ENCODE results near the gene B3GAT1.

DNA sequence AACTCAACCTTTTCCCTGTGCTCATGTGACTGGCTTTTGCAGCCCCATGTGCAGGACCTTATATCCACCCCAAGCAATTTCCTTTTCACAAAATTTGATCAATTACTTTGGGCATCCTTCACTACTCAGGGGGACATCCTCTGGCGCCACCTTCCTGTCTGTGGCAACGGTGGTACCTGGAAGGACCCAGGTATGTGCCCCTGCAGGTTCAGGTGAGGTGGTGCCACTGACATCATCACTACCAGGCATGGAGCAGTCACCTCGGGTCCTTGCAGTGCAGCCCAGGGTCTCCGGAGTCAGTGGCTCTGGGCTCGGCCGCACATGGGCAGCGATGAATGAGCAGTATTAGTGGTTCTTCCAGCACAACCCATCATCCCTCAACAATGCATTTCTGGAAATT, 37.7 kb upstream of the B3GAT1 start:
- TF ChIP-seq CTCF (IDR thresholded peaks at IDR 0.05; ENCODE audit: low read depth, low read length) (no peak), EZH2phosphoT487 (IDR thresholded peaks at IDR 0.05; ENCODE audit: low read depth) (no peak)

Measured in OCI-LY3 (cell line).